Stimulated activated naive CD8-positive, alpha-beta T cell treated with anti-CD3 and anti-CD28 coated beads, Interleukin-15, amount 100 ng/mL, for 72 hours (primary cell): Measurements from ENCODE around the gene S100A10.
A peak's percentile ranks its signal among the peaks of the same experiment; 100 is the strongest.

Experiments
- ATAC-seq: fragments of 150-1000 bp; cut with Tn5 transposase; 2 replicates; pipeline ENCODE4 v1.10.0; 2021; ENCODE audit warnings: mild to moderate bottlenecking, moderate library complexity
- DNase-seq, 2 donors: peaks; one replicate each; pipeline ENCODE4 v3.0.0; 2021 to 2022
- H3K27ac Mint-ChIP-seq, 2 donors: one replicate each; pipeline ENCODE4 v1.8.0; 2022; ENCODE audit warnings: mild to moderate bottlenecking in 2 of 2, mixed read lengths in 2 of 2, moderate library complexity in 2 of 2
- H3K27me3 Mint-ChIP-seq: one replicate; pipeline ENCODE4 v1.8.0; 2022; ENCODE audit warnings: mixed read lengths
- H3K4me1 Mint-ChIP-seq: one replicate; pipeline ENCODE4 v1.8.0; 2022; ENCODE audit warnings: mild to moderate bottlenecking, mixed read lengths
- H3K4me3 Mint-ChIP-seq, 2 donors: one replicate each; pipeline ENCODE4 v1.8.0; 2022; ENCODE audit warnings: mild to moderate bottlenecking in 2 of 2, mixed read lengths in 2 of 2, moderate library complexity in 1 of 2
- H3K9me3 Mint-ChIP-seq, 2 donors: one replicate each; pipeline ENCODE4 v1.8.0; 2022; ENCODE audit warnings: mixed read lengths in 2 of 2

S100A10 gene, protein sequence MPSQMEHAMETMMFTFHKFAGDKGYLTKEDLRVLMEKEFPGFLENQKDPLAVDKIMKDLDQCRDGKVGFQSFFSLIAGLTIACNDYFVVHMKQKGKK

DNA sequence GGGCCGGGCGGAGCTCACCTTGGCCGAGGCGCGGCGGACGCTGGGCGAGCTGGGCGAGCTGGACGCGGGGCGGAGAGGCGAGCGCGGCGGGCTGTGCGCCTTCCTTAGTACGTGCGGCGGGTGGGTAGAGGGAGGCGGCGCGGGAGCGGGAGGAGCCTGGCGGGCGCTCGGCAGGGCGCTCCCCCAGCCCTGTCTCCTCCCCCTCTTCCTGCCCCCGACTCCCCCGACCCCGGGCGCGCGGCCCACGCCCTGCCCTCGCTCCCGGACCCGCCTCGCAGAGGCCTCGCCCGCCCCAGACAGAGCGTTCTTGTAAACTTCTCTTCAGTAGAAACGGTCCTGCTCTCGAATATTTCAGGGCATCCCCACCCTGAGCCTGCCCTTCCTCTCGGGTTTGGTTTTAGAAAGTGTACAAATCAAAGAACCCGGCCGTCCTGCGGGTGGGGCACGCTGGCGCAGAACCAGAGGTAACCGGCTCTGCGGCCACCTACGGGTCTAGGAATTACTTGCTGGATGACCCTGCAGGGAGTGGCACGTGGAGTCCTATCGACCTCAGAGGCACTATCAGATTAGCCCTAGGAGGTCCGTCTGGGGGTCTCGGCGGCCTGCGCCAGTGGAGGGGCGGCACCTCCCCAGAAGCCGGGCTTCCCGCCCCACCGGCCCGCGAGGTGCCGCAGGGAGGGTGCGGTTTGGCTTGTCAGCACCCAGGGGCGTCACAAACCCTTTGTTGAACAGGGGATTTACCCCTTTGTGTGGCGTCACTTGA lies at the start of gene S100A10:
Gene S100A10 (minus strand): TSS at position 126 of the 763 bp plus-strand sequence. CDS start 7,629 bp downstream, outside the sequence.
- H3K27me3 Mint-ChIP-seq = peaks cover 8% of the 10 kb centered on the region
- DNase-seq (peak; percentile 76 to 82), ATAC-seq (peak; percentile 81)
- peaks cover 57% of the 10 kb centered on the region for H3K4me1 Mint-ChIP-seq
- no peaks in the 10 kb centered on the region for H3K9me3 Mint-ChIP-seq
- H3K4me3 Mint-ChIP-seq = peak within 1 kb of the TSS; percentile 97 to 99
- H3K27ac Mint-ChIP-seq = peak within 1 kb of the TSS; percentile 95

DNA sequence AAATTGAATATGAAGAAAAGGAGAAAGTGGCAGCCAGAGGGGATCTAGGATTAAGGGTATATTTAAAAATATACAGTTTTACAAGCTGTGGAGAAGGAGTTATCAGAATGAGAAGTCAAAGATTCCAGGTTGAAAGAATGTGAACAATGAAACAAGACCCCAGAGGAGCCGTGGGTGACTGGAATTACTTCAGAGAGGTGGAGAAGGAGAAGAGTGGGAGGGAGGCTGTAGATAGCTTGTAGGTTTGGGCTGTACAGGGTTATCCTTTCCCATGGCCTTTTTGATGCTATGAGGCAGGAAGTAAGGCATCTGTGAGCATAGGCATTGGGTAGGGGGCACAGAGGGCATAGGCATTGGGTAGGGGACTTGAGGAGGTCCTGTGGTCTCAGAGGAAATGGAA lies 48.4 kb upstream of the S100A10 start:
- DNase-seq = no peak
- Mint-ChIP-seq H3K27me3 (no peaks in the 10 kb centered on the region), H3K27ac (no peak overlapping the region), H3K4me1 (no peaks in the 10 kb centered on the region), H3K4me3 (no peak overlapping the region), H3K9me3 (no peaks in the 10 kb centered on the region)
- no peak for ATAC-seq

DNA sequence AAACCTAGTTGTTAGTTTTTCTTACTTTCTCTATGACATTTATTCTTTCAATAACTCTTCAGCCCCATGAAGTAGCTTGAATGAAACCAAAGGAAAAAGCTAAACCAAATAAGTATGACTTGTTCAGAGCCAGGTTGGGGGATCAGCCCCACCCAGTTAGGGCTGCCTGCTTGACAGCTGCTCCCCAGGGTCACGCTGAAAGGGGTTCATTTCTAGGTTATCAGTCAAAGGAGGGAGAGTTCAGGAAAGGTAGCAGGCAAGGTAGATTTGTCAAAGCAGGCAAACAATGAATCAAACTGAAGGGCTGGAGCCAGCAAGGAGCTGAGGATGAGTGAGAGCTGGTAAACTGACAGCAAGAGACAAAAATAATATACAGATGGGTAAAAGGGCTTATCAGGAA lies 46.2 kb upstream of the S100A10 start:
- Mint-ChIP-seq H3K27me3 (no peaks in the 10 kb centered on the region), H3K27ac (no peak overlapping the region), H3K4me3 (no peak overlapping the region), H3K4me1 (peaks cover 8% of the 10 kb centered on the region), H3K9me3 (no peaks in the 10 kb centered on the region)
- DNase-seq (no peak), ATAC-seq (no peak)

DNA sequence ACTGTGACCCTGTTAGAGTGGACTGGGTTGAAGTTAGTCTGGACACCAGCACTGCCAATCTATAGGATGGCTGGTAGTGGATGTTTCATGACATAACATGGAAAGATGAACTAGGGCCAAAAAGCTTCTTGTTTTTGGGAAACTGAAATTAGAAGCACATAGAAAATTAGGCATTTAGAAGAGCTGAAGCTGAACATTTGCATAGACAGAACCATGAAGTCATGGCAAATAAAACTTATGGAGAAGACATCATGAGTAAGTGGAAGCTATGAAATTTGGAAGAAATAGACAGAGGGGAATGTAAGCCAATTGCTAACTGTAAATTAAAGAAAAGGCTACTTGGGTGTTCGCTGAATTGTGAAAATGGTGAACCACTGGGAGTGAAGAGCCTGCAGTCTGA lies 45.8 kb upstream of the S100A10 start:
- DNase-seq (no peak), ATAC-seq (no peak)
- no peaks in the 10 kb centered on the region for H3K27me3 Mint-ChIP-seq
- peaks cover 11% of the 10 kb centered on the region for H3K4me1 Mint-ChIP-seq
- H3K9me3 Mint-ChIP-seq = no peaks in the 10 kb centered on the region
- no peak overlapping the region for H3K27ac Mint-ChIP-seq
- no peak overlapping the region for H3K4me3 Mint-ChIP-seq

DNA sequence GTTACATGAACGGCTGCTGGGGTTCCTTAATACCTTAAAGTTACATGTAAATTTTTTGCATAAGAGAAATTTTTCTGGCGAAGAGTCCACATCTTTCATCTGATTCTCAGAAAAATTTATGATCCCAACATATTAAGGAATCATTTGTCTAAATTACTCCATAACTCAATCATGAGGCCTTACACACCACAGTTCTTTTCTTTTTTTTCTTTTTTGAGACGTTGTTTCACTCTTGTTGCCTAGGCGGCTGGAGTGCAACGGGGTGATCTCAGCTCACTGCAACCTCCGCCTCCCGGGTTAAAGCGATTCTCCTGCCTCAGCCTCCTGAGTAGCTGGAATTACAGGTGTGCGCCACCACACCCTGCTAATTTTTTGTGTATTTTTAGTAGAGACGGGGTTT lies 45.2 kb upstream of the S100A10 start:
- H3K4me3 Mint-ChIP-seq = no peak overlapping the region
- H3K27me3 Mint-ChIP-seq = no peaks in the 10 kb centered on the region
- H3K9me3 Mint-ChIP-seq = no peaks in the 10 kb centered on the region
- ATAC-seq (no peak), DNase-seq (no peak)
- no peak overlapping the region for H3K27ac Mint-ChIP-seq
- H3K4me1 Mint-ChIP-seq = peaks cover 17% of the 10 kb centered on the region

DNA sequence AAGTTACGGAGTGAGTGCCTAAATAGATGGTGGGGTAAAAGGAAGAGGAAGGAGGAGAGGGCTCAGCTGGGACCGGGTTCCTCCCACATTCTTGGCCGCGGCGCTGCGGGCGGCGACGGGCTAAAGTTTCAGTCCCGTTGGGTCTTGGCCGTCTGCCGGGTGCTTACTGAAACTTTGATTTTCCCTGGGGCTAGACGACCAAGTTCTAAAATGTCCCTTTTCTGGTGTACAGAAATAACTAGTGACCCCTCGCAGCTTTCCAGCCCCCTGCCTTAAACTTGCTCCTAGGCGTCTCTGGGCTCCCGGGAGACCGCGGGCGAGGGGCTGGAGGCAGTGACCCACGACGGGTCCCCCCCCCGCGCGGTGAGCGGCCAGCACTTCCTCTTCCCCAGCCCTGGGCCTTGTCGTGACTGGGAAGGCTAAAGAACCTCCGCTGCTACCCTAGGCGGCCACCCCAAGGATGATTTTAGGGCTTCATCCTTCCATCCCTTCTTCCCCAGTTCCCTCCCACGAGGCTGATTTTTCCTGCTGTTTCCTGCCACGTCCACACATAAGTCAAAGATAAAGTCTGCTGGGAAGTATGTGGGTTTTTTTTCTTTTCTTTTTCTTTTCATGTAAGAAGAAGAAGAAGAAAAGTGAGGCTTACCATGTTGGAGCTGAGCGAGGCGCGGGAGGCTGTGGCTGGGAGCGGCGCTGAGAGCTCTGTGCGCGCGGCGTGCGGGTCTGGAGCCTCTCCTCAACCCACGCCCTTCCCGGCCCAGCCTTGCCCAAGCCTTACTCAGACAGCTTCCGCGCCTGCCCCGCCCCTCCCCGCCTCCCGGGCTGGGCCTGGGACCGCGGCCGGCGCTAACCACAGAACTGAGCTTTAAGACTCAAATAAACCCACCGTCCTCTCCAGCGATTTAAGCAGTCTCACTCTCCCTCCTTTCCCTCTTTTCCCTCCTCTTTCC lies 42.9 kb upstream of the S100A10 start, which contains the start of gene S100A11:
Gene S100A11 (minus strand): TSS at position 738 of the 950 bp plus-strand sequence. CDS start 89 bp downstream, at position 649.
- ATAC-seq (peak; percentile 85), DNase-seq (peak; percentile 59 to 75)
- Mint-ChIP-seq H3K4me1 (peaks cover 24% of the 10 kb centered on the region), H3K27ac (peak within 1 kb of the TSS; percentile 98 to 99), H3K27me3 (no peaks in the 10 kb centered on the region), H3K4me3 (peak within 1 kb of the TSS; percentile 89 to 95), H3K9me3 (no peaks in the 10 kb centered on the region)

DNA sequence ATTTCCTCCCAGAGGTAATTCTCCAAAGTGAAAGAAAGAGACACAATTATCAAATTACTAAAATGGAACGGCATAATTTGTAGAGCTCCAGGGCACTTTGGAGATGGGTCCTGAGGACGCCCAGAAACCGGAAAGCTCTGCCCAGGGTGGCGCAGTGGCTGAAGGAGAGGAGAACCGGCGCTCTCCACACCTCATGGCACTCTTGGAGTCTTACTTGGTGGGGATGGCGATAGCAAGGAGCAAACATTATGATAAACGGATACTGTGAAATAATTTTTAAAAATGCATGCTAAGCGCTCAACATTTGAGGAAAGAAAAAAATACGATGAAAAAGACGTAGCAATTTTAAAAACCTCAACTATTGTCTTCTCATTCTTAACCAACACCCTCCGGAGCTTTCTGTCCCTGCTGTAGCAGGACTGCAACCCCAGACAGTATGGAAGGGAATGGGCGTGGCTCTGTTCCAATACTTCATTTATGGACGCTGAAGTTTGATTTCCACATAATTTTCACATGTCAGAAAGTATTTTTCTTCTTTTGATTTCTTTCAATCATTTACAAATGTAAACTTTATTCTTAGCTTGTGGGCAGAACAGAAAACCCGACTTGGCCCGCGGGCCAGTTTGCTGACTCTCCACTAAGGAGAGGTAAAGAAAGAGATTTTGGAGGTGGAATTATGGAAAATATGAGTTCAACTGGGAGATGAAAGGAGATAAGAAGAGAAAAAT lies 42.0 kb upstream of the S100A10 start:
- peak overlapping the region; percentile 89 to 95 for H3K4me3 Mint-ChIP-seq
- peak overlapping the region; percentile 98 to 99 for H3K27ac Mint-ChIP-seq
- ATAC-seq (no peak), DNase-seq (no peak)
- H3K27me3 Mint-ChIP-seq = no peaks in the 10 kb centered on the region
- H3K9me3 Mint-ChIP-seq = peaks cover 0 to 2% of the 10 kb centered on the region in 2 donors
- peaks cover 27% of the 10 kb centered on the region for H3K4me1 Mint-ChIP-seq

DNA sequence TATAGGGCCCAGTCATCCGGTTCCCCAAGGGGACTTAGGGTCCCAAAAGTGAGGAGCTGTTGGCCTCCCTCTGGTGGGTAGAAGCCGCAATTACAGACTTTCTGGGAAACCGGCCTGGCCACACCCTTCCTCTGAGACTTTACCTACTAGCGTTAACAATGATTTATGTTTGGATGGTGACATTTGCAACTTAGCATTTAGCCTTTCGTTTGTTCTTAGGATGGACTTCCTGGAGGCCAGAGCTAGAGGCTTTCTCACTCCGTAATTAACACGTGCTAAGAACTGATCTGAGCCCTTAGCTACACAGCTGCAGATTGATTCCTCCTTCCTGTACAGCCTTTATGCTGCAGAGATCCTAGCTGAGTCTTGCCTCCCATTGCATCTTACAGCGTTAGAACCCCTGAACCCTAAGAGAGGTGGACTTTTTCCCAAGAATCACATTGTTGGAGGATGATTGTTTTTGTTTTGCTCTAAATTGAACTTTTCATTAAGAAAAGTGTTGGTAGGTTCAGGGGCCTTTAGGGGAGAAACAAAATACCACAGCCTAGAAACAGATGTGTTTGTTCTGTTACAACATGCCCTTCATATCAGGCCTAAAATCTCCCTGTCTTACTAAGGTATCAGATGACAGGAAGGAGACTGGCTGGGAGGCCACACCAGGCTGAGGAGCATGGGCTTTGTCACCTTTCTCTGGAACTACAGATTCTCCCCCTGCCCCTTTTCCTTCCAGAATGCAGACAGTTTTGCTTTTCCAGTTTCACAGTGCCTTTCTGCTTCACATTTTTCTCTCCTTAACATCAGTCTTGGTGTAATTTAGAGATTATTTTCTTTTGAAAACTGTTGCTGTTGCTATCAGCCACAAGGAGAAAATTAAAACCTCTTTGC lies 41.2 kb upstream of the S100A10 start:
- Mint-ChIP-seq H3K4me3 (peak overlapping the region; percentile 89 to 95), H3K27ac (peak overlapping the region; percentile 98 to 99), H3K9me3 (peaks cover 0 to 5% of the 10 kb centered on the region in 2 donors), H3K4me1 (peaks cover 31% of the 10 kb centered on the region), H3K27me3 (no peaks in the 10 kb centered on the region)
- DNase-seq (peak; percentile 74 to 79), ATAC-seq (peak; percentile 77)

DNA sequence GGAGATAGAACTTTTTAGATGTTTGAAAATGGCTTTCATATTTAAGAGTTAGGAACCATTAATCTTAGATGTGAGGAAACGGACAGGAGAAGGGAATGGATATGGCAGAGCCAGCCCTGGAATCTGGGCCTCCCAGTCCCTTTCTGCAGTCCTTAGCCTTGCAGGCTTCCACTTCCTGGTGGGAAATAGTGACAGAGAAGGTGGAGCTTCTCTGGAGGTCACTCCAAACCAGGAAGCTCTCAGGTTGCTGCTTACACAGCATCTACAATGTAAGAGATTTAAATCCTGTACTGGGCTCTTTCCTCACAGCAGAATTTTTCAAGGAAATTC lies 40.6 kb upstream of the S100A10 start:
- peak overlapping the region; percentile 66 to 99 for H3K27ac Mint-ChIP-seq
- H3K4me3 Mint-ChIP-seq = peak overlapping the region; percentile 89 to 95
- no peak for DNase-seq
- ATAC-seq = no peak
- H3K27me3 Mint-ChIP-seq = no peaks in the 10 kb centered on the region
- peaks cover 37% of the 10 kb centered on the region for H3K4me1 Mint-ChIP-seq
- H3K9me3 Mint-ChIP-seq = peaks cover 2 to 7% of the 10 kb centered on the region in 2 donors

DNA sequence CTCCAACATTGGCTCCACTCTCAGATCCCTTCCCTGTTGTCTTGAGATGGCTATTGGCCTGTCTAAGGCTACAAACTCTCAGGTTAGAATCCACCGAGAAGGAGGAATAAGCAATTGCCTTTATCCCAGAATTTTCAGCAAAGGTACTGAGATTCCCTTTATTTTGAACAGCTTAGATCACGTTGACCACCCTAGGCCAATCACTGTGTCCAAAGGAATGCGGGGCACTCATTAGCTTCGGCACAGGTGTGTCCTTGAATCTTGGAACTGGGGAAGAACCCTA lies 36.2 kb upstream of the S100A10 start:
- Mint-ChIP-seq H3K4me3 (no peak overlapping the region), H3K27ac (no peak overlapping the region), H3K9me3 (peaks cover 13 to 16% of the 10 kb centered on the region in 2 donors), H3K4me1 (peaks cover 39% of the 10 kb centered on the region), H3K27me3 (no peaks in the 10 kb centered on the region)
- ATAC-seq (no peak), DNase-seq (no peak)

DNA sequence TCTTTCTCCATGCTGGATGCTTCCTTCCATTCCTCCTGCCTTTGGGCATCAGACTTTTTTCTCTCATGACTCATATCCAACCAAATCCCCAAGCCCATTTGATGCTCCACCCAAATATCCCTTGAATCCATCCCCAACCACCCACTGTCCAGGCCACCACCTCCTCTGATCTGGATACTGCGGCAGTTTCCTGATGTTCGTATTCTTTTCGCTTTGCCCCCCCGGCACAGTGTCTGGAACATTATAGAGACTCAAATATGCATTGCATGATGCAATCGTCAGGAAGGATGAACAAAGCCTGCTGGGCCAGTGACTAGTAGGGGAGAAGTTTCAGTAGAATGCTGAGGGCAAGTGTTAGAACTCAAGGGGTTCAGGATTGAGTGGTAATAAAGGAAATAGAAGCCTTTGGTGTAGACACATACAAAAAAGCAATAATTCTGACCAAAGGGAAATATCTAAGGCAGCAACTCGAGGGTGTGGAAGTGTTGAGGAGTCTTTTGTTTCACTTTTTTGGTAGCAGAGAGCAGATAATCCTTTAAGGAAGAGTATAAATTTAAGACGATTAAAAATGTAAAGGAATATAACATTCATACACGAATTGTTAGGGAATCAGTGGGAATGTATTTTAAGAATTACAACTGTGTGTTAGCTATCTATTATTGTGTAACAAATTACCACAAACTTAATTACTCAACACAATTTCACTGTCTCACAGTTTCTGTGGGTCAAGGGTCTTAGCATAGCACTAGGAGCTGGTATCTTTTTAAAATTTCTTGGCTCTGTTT lies 35.7 kb upstream of the S100A10 start:
- Mint-ChIP-seq H3K27ac (peak overlapping the region; percentile 97), H3K27me3 (no peaks in the 10 kb centered on the region), H3K4me3 (peak overlapping the region; percentile 30 to 38), H3K4me1 (peaks cover 34% of the 10 kb centered on the region), H3K9me3 (peaks cover 13 to 16% of the 10 kb centered on the region in 2 donors)
- DNase-seq = peak; percentile 35 to 52
- peak; percentile 90 for ATAC-seq

DNA sequence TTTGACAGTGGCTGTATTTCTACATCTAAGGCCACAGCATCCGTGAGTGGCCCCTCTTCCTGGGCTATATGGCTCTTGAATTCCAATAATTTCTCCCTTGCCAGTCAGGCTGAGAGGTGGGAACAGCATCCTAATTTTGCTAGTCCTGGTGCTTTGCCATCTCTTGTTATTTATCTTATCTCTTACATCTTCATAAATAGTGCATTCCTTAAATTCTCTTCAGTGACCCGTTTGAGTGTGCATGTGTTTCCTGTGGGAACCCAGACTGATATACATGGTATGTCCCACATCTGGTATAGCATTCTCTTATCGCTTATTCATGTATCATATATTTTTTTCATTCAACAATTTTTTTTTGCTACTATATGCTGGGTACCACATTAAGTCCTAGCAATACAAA lies 33.2 kb upstream of the S100A10 start:
- no peaks in the 10 kb centered on the region for H3K27me3 Mint-ChIP-seq
- H3K4me3 Mint-ChIP-seq = no peak overlapping the region
- H3K4me1 Mint-ChIP-seq = peaks cover 23% of the 10 kb centered on the region
- H3K27ac Mint-ChIP-seq = peak overlapping the region in 1 of 2 donors; percentile 7
- peaks cover 13 to 16% of the 10 kb centered on the region in 2 donors for H3K9me3 Mint-ChIP-seq
- DNase-seq = no peak
- no peak for ATAC-seq

DNA sequence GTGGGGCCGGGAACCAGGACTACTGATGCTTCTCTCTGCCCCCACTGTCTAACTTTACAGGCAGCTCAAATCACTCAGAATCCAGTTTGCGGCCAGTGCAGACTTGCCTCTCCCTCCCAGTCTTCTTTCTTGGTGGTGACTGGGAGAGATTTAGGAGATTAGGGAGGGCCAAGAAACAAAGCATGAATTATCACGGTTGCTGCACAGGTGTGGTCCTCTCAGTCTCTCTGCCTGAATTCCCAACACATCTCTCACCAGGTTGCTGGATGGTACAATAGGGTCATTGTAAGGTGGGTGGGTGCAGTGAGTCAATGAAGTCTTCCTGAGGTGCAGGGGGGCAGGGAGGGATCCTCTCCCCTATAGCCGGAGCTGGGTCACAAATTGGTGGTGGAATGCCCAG lies 30.6 kb upstream of the S100A10 start:
- Mint-ChIP-seq H3K4me1 (peaks cover 9% of the 10 kb centered on the region), H3K9me3 (peaks cover 9 to 10% of the 10 kb centered on the region in 2 donors), H3K4me3 (no peak overlapping the region), H3K27ac (no peak overlapping the region), H3K27me3 (no peaks in the 10 kb centered on the region)
- no peak for DNase-seq
- no peak for ATAC-seq

DNA sequence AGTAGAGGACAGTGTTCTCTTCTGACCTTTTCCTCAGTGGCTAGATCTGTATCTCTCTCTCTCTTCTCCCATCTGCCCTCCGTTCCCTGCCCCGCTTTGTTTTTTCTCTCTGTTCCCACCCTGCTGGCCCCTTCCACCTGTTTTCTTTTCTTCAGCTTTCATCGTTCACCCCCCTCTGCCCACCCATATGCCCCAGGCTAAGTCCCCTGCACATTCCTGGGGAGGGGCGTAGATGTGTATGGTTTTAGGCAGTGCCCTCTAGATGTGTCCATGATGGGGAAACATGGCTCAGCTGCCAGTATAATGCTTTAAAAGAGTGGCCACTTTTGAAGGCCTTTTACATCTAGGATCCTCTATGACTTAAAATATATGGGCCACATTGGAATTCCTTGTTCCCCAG lies 29.6 kb upstream of the S100A10 start:
- DNase-seq = no peak
- no peaks in the 10 kb centered on the region for H3K27me3 Mint-ChIP-seq
- ATAC-seq = no peak
- H3K27ac Mint-ChIP-seq = no peak overlapping the region
- H3K4me3 Mint-ChIP-seq = no peak overlapping the region
- no peaks in the 10 kb centered on the region for H3K9me3 Mint-ChIP-seq
- no peaks in the 10 kb centered on the region for H3K4me1 Mint-ChIP-seq
